CD1c-positive myeloid dendritic cell (primary cell): ENCODE results near the gene SLC25A33.
"Not testable (repeated sequence)": the region's sequence is repeated elsewhere in the genome, so short reads cannot be mapped to it uniquely, and the experiment has no call there.

ENCODE experiments used
- DNase-seq: peaks from one replicate; pipeline ENCODE4 v3.0.0-alpha.2; 2016; ENCODE audit errors: extremely low spot score

SLC25A33 gene

GRCh38 chr1:9539165-9539828, at the start of gene SLC25A33:
TSS of gene SLC25A33 (plus strand) at chr1:9539465. CDS start at chr1:9539692, 227 bp downstream.
- peak; percentile 99 for DNase-seq

DNA sequence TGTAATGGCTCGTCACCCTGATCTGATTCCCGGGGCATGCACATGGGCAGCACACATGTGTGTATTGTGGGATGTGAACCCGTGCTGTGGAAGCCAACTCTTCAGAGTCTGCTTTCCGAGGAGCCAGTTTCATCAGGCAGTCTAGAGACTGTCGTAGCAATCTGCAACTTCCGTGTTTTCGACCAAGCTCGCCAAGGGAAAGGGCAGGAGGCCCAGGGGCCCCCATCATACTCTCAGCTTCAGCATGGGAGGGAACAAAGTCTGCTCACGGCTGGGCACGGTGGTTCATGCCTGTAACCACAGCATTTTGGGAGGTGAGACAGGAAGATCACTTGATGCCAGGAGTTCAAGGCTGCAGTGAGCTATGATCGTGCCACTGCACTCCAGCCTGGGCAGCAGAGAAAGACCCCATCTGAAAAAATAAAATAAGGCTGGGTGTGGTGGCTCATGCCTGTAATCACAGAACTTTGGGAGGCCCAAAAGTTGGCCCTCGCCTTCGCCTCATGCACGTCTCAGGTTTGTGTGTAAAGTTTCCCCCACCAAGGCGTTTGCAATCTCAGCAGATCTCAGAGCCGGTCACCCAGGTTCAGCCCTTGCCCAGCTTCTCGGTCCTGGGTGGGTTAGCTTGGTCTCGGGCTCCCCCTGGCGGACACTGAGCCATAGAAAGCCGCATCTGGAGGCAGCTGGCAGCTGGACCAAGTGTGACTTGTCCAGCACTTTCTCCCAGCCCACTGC, 48.5 kb upstream of the SLC25A33 start:
- peak; percentile 84 for DNase-seq

GRCh38 chr1:9493326-9493725, 45.9 kb upstream of the SLC25A33 start:
- no peak for DNase-seq

DNA sequence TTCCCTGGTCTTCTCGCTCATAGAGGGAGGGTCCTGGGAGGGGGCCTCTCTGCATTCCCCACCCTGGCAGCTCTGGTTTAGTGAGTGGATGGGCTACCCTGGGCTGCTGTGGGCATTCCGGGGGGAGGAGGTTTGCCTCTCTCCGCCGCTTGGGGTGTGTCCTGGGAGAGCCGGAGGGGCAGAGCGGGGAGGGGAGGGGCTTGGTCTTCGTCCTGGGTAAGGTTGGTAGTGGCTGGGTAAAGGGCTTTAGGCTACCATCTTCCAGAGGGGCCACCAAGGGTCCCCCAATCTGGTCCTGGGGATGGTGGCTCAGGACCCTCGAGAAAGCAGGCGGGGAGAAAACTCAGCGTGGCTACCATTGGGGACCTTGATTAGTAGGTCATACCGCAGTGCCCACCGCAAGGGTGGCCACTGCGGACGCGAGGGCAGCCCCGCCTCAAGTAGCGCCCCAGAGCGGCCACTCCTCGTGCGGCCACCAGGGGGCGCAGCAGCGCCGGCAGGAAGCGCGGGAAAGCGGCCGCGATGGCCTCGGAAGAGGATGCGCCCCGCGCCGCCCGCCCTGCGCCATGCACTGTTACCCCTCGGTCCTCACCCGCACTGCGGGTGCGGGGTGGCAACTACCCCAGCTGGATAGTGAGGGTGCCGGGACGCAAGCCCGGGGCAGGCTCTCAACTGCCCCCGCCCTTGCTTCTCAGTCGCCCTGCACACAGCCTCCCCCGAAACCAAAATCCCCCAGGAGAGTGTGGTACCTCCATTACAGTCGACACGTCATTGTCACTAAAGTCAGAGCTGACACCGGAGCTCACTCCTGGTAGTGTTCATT, 44.1 kb upstream of the SLC25A33 start:
- DNase-seq = peak; percentile 78

DNA sequence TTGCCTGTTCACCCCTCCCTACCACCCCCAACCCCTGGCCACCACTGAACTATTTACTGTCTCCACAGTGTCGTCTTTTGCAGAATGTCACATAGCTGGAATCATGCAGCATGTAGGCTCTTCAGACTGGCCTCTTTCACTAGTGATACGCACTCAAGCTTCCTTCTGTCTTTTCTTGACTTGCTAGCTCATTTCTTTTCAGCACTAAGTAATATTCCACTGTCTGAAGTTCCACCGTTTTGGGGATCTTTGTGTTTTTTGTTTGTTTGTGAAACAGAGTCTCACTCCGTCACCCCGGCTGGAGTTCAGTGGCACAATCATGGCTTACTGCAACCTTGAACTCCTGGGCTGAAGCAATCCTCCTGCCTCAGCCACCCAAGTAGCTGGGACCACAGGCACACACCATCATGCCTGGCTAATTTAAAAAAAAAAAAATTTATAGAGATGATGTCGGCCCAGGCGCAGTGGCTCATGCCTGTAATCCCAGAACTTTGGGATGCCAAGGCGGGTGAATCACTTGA, 43.4 kb upstream of the SLC25A33 start:
- no peak for DNase-seq

GRCh38 chr1:9500756-9501754, 38.2 kb upstream of the SLC25A33 start:
- DNase-seq = no peak

- DNase-seq = no peak
Observed at GRCh38 chr1:9503001-9503675, 36.1 kb upstream of the SLC25A33 start.

DNA sequence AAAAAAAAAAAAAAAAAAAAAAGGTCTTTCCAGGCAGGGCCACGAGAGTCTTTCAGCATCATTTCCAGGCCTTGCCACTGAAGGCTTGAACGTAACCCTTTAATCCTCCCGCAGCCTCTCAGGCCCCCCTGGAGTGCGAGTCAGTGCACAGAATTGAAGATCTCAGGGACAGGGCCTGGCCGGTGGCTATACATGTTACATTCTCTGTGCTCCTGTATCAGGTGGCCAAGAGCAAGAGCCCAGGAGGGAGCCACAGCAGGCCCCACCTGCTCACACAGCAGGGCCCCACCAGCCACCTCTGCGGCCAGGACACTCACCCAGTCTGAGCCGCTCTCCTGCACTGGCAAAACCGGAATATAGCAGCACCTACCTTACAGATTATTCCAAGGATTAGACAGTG, 34.1 kb upstream of the SLC25A33 start:
- no peak for DNase-seq

- DNase-seq = no peak
Observed at GRCh38 chr1:9506901-9507300, 32.4 kb upstream of the SLC25A33 start.

- no peak for DNase-seq
Observed at GRCh38 chr1:9510130-9510529, 29.1 kb upstream of the SLC25A33 start.

DNA sequence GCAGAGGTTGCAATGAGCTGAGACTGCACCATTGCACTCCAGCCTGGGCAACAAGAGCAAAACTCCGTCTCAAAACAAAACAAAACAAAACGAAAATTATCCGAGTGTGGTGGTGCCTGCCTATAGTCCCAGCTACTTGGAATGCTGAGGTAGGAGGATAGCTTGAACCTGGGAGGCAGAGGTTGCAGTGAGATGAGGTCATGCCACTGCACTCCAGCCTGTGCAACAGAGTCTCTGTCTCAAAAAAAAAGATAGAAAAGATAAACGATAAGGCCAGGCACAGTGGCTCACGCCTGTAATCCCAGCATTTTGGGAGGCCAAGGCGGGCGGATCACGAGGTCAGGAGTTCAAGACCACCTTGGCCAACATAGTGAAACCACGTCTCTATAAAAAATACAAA, 23.7 kb upstream of the SLC25A33 start:
- not testable (repeated sequence) for DNase-seq

GRCh38 chr1:9518454-9518998, 20.7 kb upstream of the SLC25A33 start:
- DNase-seq = no peak

- DNase-seq = no peak
Observed at GRCh38 chr1:9520411-9520810, 18.9 kb upstream of the SLC25A33 start.

DNA sequence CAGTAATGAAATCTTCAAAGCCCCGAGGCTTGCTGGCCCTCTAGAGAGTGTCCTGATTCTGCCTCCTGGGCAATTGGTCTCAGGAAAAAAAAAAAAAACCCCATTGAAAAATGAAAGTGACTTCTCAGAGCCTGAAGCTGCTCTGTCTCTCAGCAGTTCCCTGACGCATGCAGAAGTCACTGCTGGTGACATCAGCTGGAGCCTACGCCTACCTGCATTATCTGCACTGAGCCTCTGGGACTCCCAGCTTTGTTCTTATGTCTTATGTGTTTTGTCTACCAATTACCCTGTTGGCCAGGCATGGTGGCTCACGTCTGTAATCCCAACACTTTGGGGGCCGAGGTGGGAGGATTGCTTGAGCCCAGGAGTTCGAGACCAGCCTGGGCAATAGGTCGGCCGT, 10.1 kb upstream of the SLC25A33 start:
- peak; percentile 58 for DNase-seq

DNA sequence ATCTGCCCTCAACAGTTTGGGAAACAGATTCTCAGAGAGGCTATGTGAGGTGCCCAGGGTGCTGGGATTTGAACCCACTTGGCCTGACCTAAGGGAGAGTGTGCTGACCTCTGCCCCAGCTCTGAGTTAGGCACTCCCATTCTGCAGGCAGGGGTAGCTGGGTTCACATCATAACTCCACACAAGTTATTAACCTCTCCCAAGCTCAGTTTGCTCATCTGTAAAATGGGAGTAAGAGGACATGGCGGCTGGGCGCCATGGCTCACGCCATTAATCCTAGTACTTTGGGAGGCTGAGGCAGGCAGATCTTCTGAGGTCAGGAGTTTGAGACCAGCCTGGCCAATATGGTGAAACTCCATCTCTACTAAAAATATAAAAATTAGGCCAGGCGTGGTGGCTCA, 8.9 kb upstream of the SLC25A33 start:
- no peak for DNase-seq

- DNase-seq = no peak
Observed at GRCh38 chr1:9534953-9535352, 4.3 kb upstream of the SLC25A33 start.

DNA sequence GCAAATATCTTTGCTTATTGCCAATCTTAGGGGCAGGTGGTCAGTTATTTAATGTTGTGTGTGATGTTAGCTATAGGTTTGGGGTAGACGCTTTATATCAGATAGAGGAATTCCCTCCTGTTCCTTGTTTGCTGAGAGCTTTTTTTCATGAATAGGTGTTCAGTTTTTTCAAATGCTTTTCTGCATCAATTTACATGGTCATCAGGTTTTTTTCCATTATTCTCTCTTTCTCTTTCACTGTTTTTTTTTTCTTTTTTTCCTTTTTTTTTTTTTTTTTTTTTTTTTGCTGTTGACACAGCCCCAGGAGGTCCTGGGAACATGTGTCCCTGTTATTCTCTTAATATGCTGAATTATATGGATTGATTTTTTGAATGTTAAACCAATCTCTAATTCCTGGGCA, 3.0 kb upstream of the SLC25A33 start:
- DNase-seq = no peak

DNA sequence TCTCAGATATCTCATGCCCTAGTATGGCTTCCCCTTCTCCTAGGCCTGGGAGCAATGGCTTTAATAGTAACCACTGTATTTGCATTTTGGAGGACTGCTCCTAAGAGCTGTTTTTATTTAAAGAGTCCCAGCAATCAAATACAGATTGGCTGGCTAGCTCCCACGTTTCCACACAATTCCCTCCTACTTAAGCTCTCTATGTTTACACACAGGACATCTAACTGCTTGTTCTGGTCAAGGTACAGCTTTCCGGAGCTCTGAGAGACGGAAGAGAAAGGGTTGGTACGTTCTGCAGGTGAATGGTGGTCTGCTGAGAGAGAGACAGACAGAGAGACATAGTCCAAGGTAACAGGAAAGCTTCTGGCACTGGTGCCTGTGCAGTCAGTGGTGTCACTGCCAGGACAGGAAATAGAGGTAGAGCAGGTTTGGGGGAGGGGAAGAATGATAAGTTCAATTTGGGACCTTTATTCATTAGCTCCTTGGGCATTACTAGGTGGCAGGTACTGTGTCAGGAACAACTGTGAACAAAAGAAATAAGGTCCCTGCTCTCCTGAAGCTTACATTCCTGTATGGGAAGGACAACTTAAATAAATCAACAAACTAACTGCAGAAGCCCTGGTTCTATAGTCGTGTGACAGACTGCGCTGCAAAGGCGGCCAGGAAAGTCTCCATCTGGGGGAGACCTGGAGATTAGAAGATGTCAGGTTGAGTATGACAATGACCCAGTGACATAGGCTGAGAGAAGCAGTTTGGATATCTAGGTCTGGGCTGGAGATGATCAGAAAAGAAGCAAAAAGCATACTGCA, 1.2 kb upstream of the SLC25A33 start:
- DNase-seq = no peak

DNA sequence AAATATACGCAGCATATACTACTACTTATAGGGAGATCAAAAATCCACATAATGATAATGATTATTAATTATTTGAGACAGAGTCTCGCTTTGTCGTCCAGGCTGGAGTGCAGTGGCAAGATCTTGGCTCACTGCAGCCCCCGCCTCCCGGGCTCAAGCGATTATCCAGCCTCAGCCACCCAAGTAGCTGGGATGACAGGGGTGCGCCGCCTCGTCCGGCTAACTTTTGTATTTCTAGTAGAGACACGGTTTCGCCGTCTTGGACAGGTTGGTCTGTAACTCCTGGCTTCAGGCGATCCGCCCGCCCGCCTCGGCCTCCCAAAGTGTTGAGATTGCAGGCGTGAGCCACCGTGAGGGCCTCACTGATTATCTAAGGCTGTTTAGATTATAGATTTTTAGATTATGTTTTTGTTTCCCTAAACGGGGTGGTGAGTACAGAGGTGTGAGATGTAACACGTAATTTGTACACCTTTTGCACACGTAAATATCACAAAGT, 548 bp upstream of the SLC25A33 start:
- no peak for DNase-seq
